ENCODE data around the gene GMDS.

GMDS gene

DNA sequence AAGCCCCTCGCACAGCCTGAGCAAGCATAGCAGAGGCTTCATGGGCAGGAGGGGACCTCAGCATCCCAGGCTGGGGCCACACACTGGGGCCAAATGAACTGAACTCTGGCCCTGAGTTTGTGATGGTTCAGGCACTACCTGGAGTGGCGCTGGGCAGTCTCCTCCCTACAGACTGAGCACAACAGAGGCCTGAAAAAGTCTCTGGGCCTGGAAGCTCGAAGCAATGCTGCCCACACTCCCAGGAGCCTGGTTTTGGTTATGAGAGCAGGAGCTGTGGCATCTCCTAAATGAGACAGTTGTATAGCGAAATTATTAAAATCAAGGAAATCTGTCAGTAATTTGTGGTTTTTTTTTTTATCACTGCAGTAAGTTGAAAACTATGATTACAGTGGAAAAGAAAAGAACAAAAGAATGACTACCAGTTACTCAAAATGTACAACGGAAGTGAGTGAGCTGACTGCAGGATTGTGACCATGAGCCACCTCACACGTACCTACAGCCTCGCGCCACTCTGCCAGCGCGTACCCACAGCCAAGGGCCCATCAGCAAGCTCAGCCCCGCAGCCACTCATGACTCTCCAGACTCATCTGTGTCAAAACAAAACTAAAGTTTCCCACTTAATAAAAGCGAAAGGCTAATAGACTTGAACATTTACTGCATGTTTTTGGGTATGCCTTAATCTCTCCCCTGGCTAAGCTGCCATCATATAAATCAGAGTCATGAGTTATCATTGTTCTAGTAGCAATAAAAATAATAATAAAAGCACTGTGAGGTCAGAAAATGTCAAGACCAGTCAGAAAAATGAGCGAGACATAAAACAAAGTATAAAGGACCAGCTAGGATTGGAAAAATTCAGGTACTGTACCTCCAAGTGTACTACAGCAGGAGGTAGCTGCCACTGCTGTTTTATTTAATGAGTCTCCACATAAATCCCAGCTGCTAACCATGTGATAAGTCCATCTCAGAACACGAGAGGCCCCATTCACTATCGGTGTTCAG, 458.7 kb downstream of the GMDS start:
- peak in 1 of 3 experiments; percentile 13 for DNase-seq

DNA sequence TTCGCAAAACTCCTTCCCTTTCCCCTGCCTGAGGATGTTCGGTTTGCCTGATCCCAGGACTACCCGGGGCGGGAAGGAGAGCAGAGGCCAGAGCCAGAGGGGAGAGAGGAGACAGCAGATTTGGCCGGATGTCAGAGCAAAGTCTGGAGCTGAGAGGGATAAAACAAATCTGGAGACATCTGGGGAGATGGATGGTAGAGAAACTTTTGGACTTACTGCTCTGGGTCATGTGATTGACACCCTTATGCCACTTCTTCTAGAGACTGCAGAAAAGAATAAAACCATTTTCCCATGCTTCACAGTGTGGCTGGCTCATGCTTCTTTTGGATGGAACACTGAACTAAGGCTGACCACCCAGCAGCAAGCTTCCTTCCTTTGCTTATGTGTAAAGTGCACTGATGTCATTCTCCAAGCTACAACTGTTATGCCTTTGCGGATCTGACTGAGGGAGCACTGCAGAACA, 461.0 kb downstream of the GMDS start:
- DNase-seq, result no peak

DNA sequence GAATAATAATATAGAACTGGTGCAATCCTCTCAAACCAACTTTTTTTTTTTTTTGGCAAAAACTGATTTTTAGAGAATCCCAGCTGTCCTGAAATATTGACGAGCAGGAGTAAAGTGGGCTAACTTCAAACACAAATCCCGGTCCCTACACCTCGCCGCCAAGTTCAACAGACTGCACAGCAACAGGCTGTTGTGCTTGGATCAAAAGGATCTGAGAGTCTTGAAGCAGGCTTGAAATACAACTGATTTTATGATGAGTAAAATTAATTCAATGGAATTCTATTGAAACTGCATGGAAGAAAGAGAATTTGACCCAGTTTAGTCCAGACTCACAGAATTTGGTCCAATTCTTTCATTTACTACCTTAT, 463.6 kb downstream of the GMDS start:
- no peak for DNase-seq

DNA sequence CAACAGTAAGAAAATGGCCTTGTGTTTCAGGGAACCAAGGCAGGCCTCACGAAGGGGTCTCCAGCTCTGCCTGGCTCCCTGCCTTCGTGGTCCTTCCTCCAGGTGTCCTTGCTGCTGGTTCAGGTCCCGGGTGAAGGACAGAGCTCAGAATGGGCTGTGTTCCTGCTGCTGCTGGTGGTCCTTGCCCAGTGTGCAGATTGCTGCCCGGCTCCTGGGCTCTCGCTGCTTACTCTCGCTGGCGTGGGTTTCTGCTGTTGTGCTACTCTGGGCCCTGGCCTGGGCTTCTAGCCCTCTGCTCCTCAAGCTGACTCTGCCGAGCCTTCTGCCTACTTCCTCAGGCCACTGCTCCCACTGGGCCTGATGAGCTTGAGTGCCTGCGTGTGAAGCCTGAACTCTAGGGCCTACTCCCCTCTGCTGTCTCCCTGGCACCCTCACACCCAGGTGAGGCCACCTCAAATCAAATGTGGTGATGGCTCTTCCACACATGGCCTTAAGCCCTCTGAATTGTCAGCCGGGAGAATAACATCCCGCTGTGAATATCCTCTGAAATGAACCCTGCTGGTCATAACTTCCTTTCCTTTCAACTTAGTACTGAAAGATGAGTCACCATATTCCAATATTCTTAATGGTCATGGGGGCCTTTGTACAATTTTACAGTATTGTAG, 464.1 kb downstream of the GMDS start:
- no peak for DNase-seq

DNA sequence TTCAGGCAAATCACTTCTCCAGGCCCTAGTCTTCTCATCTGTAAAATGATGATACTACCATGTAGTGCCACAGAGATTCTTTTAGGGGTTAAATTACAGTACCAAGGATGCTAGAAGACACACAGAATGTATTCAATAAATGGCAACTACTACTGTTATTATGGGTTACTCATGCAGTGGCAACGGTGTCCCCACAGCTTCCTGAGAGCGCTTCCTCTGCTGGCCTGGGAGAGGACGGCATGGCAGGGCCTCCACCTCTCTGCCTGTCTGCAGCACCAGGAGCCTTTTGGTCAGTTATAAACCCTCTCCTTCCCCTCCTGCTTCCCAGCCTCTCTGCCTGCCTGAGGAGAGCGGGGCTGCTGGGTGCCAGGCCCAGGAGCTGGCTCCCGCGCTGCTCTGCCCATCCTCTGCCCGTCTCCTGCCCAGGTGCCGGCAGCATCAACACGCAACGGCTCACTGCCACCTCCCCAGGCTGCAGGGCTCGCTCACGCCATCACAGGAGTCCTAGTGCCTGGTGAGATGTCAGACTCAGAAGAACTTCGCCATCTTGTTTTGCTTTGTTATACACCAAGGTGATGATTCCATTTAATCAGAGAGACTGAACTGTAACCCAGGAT, 465.0 kb downstream of the GMDS start:
- DNase-seq, result no peak

DNA sequence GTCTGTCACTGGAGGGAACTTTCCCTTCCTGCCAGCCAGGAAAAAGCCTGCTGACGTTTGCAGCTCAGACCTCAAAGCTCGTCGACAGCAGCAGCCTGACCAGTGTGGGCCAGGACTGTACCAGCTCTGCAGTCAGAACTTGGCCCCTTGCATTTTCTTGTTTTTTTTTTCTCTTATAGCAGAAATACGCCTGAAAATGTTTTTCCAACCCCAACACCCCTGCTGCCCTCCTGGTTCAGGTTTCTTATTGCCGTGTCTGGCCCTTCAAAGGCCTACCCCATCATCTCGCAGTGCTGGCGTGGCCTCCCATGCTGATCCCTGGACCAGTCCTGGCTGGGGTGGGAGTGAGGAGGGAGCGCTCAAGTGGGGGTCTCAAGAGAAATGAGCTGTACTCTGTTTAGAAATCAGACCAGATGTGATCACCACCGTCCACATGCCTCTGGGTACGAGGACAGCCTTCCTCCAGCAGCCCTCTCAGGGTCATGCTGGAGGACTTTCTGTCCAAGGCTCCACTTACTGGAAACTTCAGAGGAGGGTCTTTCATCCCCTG, 466.6 kb downstream of the GMDS start:
- no peak for DNase-seq

DNA sequence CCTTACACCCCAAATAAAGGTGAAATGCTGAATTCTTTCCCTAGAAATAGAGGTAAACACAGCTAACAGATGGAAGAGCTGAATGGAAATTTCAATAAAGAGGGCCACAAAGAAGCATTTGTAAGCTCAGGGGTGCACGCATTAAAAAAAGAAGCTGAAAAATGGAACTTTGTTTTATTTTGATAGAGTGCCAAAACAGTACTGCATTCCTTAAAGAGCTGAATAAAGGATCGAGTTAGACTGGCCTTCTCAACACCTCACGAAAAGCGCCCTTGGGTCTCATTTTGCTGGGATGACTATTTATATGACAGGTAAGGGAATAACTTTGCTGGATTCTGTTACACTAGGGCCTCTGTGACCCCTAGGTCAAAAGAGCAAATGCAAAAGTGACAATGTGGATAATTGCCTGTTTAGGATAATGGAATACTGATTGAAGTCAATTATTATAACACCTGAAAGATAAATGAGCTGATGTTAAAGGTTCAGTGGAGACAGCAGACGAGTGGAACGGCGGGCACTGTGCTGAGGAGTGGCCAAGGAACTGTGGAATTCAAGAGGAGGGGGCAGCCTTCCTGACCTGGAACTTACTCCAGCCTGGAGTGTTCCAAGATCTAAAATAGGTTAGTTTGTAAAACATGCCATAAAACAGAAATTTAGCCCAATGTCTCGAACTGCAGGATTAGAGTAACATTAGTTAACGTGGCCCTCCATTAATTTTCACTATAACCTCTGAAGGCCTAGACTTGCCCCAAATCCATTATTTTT, 467.3 kb downstream of the GMDS start:
- DNase-seq, result no peak

DNA sequence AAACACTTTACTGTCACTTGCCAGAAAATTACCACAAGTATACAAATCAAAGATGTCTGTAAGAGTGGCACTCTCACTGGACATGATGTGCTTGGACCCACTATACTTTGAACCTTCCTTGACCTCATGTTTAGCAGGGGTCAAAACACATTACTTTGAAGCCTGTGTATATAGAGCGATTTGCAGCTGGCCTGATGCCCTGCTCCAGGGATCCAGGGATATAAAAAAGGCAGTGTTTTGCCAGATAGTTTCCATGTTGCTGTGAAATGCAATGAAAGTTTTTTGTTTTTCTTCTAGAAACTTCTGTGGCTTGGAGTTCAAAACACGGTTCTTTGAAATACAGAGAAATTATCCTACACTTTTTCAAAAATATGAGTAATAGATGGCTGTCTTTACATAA, 470.0 kb downstream of the GMDS start:
- DNase-seq, result no peak

DNA sequence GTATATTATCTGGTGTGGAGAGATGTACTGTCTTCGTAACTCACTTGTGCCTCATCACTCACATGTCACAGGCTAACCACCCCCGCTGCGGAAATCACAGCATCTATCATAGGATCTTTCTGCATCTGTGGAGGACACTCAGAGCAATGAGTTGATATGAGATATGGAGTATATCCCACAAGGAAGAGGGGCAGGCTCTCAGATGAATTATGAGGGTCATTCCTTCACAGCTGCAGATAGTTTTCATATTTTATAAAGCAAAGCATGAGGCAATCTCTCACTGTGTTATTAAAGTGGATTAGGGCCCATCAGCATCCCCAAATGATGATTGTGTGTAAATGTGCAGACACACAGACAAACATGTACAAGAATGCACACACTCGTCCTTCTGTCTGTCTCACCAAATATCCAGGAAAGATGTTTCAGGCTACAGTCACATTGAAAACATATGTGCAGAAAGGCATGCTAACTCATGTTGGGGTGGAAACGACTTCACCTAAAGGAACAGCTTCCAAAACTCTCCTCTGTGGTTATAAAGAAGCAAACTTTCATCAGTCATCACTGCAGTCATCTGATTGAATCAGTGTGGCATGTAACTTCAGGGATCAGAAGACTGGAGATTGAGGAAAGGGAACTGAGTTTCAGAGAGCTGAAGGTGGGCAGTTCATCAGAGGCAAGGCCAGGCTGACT, 471.0 kb downstream of the GMDS start:
- DNase-seq, result no peak

DNA sequence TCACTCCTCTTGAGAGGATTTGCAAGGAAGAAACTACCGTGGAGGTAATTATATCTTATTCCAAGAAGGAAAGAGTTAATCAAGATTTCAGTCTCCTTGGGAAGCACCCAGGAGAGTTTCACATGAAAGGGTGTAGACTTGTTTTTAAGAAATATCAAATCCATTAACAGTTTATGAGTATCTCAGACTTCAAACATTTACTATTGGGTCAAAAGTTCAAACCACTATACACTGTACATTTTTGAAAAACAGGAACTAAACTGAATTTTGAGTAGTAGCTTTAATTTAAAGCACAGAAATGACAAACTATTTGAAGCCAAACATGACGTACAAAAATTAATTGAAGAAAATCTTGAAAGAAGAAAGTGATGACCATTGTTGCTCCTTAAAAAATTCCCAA, 471.7 kb downstream of the GMDS start:
- DNase-seq, result no peak

DNA sequence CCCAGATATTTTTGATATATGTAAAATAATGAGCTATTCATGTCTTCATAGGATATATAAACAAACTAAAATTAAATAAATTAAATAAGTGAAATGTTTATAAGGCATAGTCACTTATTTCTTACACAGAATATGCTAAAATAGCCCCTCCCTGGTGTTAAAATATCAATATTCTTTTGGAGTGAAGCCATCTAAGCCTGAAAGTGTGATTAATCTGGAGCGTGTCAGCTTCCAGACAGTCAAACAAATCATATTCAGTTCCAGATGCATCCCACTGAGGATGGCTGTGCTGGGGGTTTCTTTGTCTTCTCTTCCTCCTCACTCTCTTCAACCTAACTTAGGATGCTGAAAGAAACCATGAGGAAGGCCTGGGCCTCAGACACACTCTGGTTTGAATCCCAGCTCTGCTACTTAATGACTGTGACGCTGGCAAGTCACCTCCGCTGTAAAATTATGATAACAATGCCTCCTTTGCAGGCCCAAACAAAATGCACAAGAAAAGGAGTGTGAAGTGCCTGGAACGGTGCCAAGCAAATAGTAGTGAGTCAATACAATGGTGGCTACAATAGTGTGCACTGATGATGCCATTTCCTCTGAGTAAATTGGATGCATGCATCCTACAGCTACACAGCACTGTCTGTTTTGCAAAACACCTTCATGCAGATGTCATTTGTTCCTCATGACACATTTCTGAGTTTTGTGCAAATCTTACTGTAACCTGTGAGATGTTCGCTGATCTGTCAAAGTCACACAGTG, 474.3 kb downstream of the GMDS start:
- DNase-seq, result peak; percentile 41 to 93 (median 70)

DNA sequence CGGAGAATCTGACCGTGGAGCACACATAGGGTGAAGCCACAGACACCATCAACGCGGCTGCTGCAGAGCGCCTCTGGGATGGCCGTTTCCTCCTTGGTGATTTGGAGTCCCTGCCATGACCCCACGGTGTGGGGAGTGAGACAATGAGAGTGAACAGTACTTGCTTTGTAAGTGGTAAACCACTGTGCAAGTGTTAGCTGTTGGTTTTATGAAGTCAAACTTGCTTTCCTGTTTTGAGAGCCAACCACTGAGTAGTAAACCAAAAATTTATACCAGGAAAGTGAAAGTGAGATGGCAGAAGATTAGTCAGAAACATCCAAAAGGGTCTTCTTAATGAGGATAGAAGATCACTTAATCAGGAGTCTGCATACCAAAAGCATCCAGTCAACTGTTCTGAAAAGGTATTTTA, 475.0 kb downstream of the GMDS start:
- DNase-seq, result no peak

DNA sequence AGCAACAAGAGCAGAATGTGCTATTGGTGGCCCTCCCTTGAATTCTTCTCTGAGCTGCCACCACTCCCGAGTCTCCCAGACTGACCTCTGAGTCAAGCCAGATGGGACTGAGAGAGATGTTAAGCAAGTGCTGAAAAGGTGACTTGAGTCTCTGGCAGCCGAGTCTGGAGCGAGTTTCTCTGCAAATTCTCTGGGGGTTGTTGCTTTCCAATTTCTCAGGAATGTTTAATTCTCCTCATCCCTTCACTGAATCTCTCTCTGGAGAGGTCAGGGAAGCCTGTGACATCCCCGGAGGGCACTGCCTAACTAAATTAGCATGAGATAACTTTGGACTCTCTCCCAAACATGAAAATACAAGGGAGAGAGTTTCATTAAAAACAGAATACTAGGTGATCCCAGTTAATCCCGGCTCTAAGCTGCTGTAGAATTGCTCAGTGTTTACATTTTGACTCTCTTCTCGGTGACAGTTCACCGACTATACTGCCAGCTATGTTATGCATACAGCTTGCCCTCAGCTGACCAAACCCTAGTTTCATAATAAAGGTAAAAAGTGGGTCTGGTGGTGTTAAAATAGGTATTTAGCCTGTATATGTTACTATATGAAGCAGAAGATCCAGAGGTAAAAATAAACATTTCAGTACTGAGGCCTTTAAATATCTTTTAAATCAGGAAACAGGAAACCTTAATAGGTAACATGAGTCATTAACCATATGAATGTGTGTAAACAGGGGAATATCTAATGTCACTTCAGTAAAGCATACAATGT, 477.7 kb downstream of the GMDS start:
- DNase-seq, result no peak

DNA sequence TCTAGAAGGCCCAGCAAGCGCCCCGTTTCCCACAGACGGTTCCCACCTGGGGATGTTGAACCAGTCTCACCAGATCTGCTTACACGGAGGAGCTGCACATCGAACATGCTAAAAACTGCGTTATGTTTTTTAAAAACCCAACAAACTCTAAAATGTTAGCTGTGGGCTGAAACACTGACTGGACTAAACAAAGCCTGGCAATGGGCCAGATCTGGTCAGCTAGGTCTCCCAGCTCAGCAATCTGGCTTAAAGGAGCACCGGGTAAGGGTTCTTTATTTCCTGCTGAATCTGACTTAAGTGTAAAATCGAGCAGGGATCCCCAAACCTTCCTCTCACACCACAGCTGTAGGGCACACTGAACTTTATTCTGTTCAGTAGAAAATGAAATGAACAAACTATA, 478.8 kb downstream of the GMDS start:
- peak in 1 of 3 experiments; percentile 13 for DNase-seq

DNA sequence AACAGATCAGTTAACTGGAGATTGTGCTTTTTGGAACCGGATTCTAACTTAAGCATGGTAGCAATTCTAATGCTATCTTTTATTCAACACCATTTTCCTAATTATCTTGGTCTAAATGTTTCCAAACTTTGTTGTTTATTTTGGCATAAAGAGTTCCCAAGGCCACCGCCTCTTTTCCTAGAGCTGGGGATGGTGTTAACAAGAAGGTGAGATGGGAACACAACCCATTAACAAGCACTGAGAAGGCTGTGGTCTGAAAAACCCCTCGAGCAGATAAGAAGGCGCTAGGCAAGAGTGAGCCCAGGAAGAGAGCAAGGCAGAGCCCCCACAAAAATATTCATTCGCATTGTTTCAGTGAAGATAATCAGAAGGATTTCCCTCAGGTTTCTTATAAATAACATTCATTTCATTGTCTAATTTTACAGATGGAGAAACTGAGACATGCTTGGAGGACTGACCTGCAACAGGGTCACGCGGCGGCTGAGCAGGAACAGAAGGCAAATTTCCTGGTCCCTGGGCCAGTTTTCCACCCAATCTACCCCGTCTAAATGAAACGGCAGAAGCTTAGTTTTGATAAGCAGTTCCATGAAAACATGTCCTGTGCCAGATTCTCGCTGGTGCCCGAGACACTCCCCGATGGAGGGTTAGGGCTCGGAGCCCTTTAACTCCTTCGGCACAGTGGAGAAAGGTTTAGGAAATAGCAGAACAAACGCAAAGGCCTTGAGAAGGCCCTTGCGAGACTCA, 480.1 kb downstream of the GMDS start:
- DNase-seq, result no peak

DNA sequence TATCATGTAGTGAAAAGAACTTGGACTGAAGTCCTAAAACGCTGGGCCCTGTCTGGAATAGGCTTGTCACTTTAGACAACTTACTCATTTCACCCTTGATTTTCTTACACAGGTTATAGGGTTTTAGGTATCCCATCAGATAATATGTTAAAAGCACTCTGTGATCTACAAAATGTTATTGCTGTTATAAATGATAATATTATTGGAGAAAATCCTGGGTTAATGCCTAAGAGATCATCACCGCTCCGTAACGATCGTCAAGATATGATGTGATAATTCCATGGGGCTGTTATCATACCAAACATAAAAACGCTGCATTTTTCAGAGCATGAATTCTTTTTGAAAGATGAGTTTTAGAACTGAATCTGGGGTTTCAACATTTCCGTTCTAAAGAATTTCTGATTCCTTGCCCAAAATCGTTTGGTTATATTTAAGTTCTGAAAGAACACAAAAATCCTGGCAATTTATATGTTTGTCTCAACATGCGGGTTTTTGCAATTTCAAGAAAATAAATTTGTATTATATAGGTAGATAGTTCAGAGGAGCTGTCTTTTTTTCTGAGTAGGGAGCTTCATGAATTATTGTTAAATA, 480.9 kb downstream of the GMDS start:
- no peak for DNase-seq

DNA sequence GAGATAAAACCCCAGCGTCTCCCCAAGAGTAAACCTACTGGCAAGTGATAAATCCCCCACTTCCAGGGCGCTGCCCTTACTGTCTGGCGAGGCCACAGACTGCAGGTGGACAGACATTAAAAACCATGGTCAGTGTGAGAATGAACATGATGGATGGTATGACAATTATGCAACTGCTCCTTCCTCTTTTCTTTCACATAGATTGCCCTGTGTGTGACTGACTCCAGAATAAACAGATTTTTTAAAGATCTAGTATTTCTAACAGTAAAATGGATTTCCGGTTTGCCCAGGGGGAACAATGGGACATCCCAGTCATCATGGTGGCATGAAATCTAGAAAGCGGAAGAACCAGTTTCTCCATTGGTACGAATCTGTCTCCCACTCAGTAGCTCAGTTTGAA, 482.0 kb downstream of the GMDS start:
- no peak for DNase-seq

DNA sequence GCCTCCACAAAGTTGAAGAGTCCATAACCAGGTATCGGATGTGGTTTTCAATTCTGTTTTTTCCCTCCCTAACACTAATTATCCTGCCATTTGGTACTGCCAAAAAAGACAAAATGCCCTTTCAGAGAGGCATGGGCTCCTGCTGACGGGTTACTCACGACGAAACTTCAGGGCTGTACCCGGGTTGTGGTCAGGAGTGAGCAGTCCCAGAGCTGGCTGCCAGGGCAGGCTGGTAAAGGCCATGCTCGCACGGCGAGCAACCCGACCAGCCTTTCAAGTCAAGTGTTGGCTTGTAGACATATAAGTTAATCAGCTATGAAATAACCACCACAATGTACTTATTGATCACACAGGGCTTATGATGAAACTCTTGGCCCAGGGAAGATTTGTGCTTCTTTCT, 483.2 kb downstream of the GMDS start:
- no peak for DNase-seq

DNA sequence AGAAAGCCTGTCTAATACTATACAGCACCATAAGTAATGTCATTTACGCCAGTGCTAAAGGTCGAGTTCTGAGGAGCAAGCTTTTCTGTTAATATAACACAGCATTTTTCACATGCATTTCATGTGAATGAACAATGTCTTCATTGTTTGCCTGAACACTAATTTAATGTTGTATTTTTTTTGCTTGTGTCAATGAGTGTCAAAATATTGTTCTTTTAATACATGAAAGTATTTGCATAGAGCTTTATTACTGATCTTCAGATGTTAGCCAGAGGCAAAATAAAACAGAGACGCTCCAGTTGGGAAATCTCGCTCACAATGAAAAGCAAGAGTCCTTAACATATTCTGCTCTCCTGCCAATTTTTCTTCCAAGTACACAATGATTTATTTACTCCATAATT, 483.9 kb downstream of the GMDS start:
- peak in 2 of 3 experiments; percentile 16 to 80 for DNase-seq

All from NCI-H1417 (cell line).